ENCODE measurements around the gene PLEKHG5.

The PLEKHG5 gene

DNA sequence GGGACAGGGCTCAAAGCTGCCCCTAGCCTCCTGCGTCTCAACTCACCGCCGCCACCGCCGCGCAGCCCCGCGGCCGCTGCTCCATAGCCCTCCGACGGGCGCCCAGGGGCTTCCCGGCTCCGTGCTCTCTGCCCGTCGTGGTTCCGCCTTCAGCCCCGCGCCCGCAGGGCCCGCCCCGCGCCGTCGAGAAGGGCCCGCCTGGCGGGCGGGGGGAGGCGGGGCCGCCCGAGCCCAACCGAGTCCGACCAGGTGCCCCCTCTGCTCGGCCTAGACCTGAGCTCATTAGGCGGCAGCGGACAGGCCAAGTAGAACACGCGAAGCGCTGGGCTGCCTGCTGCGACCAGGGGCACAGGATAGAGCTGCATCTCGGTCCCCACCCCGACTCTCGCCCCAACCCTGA lies 25.4 kb downstream of the PLEKHG5 start, which contains the start of gene TNFRSF25:
TSS of gene TNFRSF25 (minus strand) at position 151 of the 400 bp plus-strand sequence. CDS start at position 85, 66 bp downstream.
- H3K27ac ChIP-seq (replicated peaks; ENCODE audit: low read length), result no peak within 1 kb of the TSS
- DNase-seq (ENCODE audit: low spot score), result no peak
- H3K18ac ChIP-seq (ENCODE audit: low read length), result peak within 1 kb of the TSS; percentile 93
- H4K91ac ChIP-seq (ENCODE audit: low read depth, low read length, poor library complexity), result no peak within 1 kb of the TSS
- peak within 1 kb of the TSS; percentile 85 for H3K23ac ChIP-seq (ENCODE audit: low read depth, low read length, poor library complexity)
- H2BK120ac ChIP-seq (ENCODE audit: low read depth, low read length), result no peak within 1 kb of the TSS
- peak within 1 kb of the TSS; percentile 11 for H3K4me2 ChIP-seq (ENCODE audit: insufficient read depth, low read length, poor library complexity, severe bottlenecking)
- H3K4me3 ChIP-seq (ENCODE audit: low read length in 2 of 2), result no peak within 1 kb of the TSS
- H3K4me1 ChIP-seq (ENCODE audit: control insufficient read depth in 2 of 2, insufficient read depth in 1 of 2, low read depth in 1 of 2, low read length in 2 of 2), result peaks cover 0 to 3% of the 10 kb centered on the region in 2 donors
- H3K14ac ChIP-seq (ENCODE audit: low read length), result peak within 1 kb of the TSS; percentile 89
- H3K27me3 ChIP-seq (ENCODE audit: control insufficient read depth in 3 of 3, insufficient read depth in 3 of 3, low read depth in 1 of 3, low read length in 3 of 3), result peaks cover 0 to 11% (median 0%) of the 10 kb centered on the region in 3 experiments
- peaks cover 0 to 3% of the 10 kb centered on the region in 2 donors for H3K9me3 ChIP-seq (replicated peaks in 1 of 2; ENCODE audit: control insufficient read depth in 2 of 2, insufficient read depth in 1 of 2, low read depth in 1 of 2, low read length in 2 of 2)
- no peak within 1 kb of the TSS for H2AFZ ChIP-seq (ENCODE audit: low read length)
- H3K36me3 ChIP-seq (replicated peaks in 1 of 2; ENCODE audit: control insufficient read depth in 2 of 2, insufficient read depth in 2 of 2, low read length in 2 of 2), result peaks cover 27 to 64% of the 10 kb centered on the region in 2 donors
- WGBS, 2 donors (ENCODE audit: extremely low coverage in 2 of 2, insufficient read length in 2 of 2, insufficient replicate concordance in 1 of 2), result no CpG with 5 or more reads among the region's 43 CpGs
- no peak within 1 kb of the TSS for H3K4ac ChIP-seq (ENCODE audit: low read length)
- peak within 1 kb of the TSS; percentile 75 for H2AK5ac ChIP-seq (ENCODE audit: low read depth, low read length)
- H2BK12ac ChIP-seq (ENCODE audit: low read length), result no peak within 1 kb of the TSS
- H3K79me1 ChIP-seq (ENCODE audit: low read depth, low read length), result no peaks in the 10 kb centered on the region
- peak within 1 kb of the TSS; percentile 21 for H3K9ac ChIP-seq (ENCODE audit: low read depth, low read length, poor library complexity)
- no peak within 1 kb of the TSS for H2BK15ac ChIP-seq (ENCODE audit: low read length)
- H4K8ac ChIP-seq (ENCODE audit: low read depth, low read length), result no peak within 1 kb of the TSS
- H2BK5ac ChIP-seq (ENCODE audit: low read length), result peak within 1 kb of the TSS; percentile 24

DNA sequence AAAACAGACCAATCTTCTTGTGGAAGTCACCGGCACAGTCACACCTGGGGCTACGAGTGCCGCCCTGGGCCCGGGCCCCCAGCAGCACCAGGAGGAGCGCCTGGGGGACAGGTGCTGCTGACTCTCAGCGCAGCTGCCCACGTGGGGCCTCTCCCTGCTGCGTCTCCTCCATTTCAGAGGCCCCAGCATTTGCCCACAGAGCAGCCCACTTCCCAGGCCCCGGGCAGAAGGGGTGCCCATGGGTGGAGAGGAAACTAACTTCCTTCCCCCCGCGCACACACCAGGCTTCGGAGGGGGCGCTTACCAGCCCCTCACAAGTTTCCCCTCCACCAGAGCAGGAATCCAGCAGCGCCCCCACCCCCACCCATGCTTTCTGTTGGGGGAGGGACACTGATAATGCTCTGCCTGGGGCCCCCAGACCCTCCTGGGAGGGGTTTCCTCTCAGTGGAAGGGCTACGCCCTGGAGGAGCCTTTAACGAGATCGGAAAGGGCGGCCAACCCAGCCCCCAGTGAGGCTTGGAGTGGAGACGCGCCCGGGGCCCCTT lies 25.9 kb downstream of the PLEKHG5 start:
- no peak overlapping the region for H2BK15ac ChIP-seq (ENCODE audit: low read length)

GRCh38 chr1:6464915-6465314 lies 26.6 kb downstream of the PLEKHG5 start:
- no peak overlapping the region for H2BK5ac ChIP-seq (ENCODE audit: low read length)
- H3K27me3 ChIP-seq (ENCODE audit: control insufficient read depth in 3 of 3, insufficient read depth in 3 of 3, low read depth in 1 of 3, low read length in 3 of 3), result peaks cover 0 to 11% (median 0%) of the 10 kb centered on the region in 3 experiments
- H2BK15ac ChIP-seq (ENCODE audit: low read length), result no peak overlapping the region
- peaks cover 0 to 3% of the 10 kb centered on the region in 2 donors for H3K9me3 ChIP-seq (replicated peaks in 1 of 2; ENCODE audit: control insufficient read depth in 2 of 2, insufficient read depth in 1 of 2, low read depth in 1 of 2, low read length in 2 of 2)
- H4K8ac ChIP-seq (ENCODE audit: low read depth, low read length), result no peak overlapping the region
- no peak overlapping the region for H3K4me2 ChIP-seq (ENCODE audit: insufficient read depth, low read length, poor library complexity, severe bottlenecking)
- no peak overlapping the region for H2AFZ ChIP-seq (ENCODE audit: low read length)
- peak overlapping the region; percentile 85 for H3K23ac ChIP-seq (ENCODE audit: low read depth, low read length, poor library complexity)
- no peak overlapping the region for H3K14ac ChIP-seq (ENCODE audit: low read length)
- H3K36me3 ChIP-seq (replicated peaks in 1 of 2; ENCODE audit: control insufficient read depth in 2 of 2, insufficient read depth in 2 of 2, low read length in 2 of 2), result peaks cover 21 to 58% of the 10 kb centered on the region in 2 donors
- H3K9ac ChIP-seq (ENCODE audit: low read depth, low read length, poor library complexity), result no peak overlapping the region
- peaks cover 3% of the 10 kb centered on the region for H3K79me1 ChIP-seq (ENCODE audit: low read depth, low read length)
- no peak for DNase-seq (ENCODE audit: low spot score)
- no peak overlapping the region for H2BK120ac ChIP-seq (ENCODE audit: low read depth, low read length)
- WGBS, 2 donors (ENCODE audit: extremely low coverage in 2 of 2, insufficient read length in 2 of 2, insufficient replicate concordance in 1 of 2), result no CpG with 5 or more reads among the region's 5 CpGs
- H2AK5ac ChIP-seq (ENCODE audit: low read depth, low read length), result no peak overlapping the region
- no peak overlapping the region for H2BK12ac ChIP-seq (ENCODE audit: low read length)
- no peak overlapping the region for H4K91ac ChIP-seq (ENCODE audit: low read depth, low read length, poor library complexity)
- H3K27ac ChIP-seq (replicated peaks; ENCODE audit: low read length), result no peak overlapping the region
- no peak overlapping the region for H3K4ac ChIP-seq (ENCODE audit: low read length)
- H3K4me3 ChIP-seq (ENCODE audit: low read length in 2 of 2), result no peak overlapping the region
- peaks cover 0 to 3% of the 10 kb centered on the region in 2 donors for H3K4me1 ChIP-seq (ENCODE audit: control insufficient read depth in 2 of 2, insufficient read depth in 1 of 2, low read depth in 1 of 2, low read length in 2 of 2)
- H3K18ac ChIP-seq (ENCODE audit: low read length), result peak overlapping the region; percentile 38

More for the DNA sequence above, 25.9 kb downstream of the PLEKHG5 start:
- Histone ChIP-seq H2AK5ac (ENCODE audit: low read depth, low read length) (peak overlapping the region; percentile 75), H2BK120ac (ENCODE audit: low read depth, low read length) (no peak overlapping the region), H3K27ac (replicated peaks; ENCODE audit: low read length) (no peak overlapping the region), H3K4me3 (ENCODE audit: low read length in 2 of 2) (no peak overlapping the region), H4K8ac (ENCODE audit: low read depth, low read length) (no peak overlapping the region), H2AFZ (ENCODE audit: low read length) (no peak overlapping the region), H3K4me1 (ENCODE audit: control insufficient read depth in 2 of 2, insufficient read depth in 1 of 2, low read depth in 1 of 2, low read length in 2 of 2) (peaks cover 0 to 3% of the 10 kb centered on the region in 2 donors), H3K18ac (ENCODE audit: low read length) (peak overlapping the region; percentile 93), H2BK12ac (ENCODE audit: low read length) (no peak overlapping the region), H3K4me2 (ENCODE audit: insufficient read depth, low read length, poor library complexity, severe bottlenecking) (no peak overlapping the region), H3K27me3 (ENCODE audit: control insufficient read depth in 3 of 3, insufficient read depth in 3 of 3, low read depth in 1 of 3, low read length in 3 of 3) (peaks cover 0 to 11% (median 0%) of the 10 kb centered on the region in 3 experiments), H3K23ac (ENCODE audit: low read depth, low read length, poor library complexity) (peak overlapping the region; percentile 85), H4K91ac (ENCODE audit: low read depth, low read length, poor library complexity) (no peak overlapping the region), H3K79me1 (ENCODE audit: low read depth, low read length) (peaks cover 3% of the 10 kb centered on the region), H3K9ac (ENCODE audit: low read depth, low read length, poor library complexity) (no peak overlapping the region), H3K4ac (ENCODE audit: low read length) (no peak overlapping the region), H3K9me3 (replicated peaks in 1 of 2; ENCODE audit: control insufficient read depth in 2 of 2, insufficient read depth in 1 of 2, low read depth in 1 of 2, low read length in 2 of 2) (peaks cover 0 to 3% of the 10 kb centered on the region in 2 donors), H3K14ac (ENCODE audit: low read length) (peak overlapping the region; percentile 89), H3K36me3 (replicated peaks in 1 of 2; ENCODE audit: control insufficient read depth in 2 of 2, insufficient read depth in 2 of 2, low read length in 2 of 2) (peaks cover 27 to 64% of the 10 kb centered on the region in 2 donors), H2BK5ac (ENCODE audit: low read length) (no peak overlapping the region)
- DNase-seq (ENCODE audit: low spot score), result no peak
- WGBS, 2 donors (ENCODE audit: extremely low coverage in 2 of 2, insufficient read length in 2 of 2, insufficient replicate concordance in 1 of 2), result no CpG with 5 or more reads among the region's 21 CpGs

DNA sequence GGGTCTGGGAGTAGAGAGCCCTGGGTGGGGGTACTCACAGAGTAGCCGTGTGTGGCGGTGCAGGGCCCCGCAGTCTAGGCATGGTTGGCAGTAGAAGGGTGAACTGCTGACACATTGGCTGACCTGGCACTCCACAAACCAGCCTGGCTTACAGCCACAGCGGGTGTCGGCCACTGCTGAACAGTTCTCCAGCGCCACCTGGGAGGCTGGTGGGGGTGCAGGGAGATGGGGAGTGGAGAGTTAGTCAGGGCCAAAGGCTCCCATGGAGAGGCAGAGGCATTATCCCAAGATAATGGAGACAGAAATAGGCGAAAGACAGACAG lies 27.0 kb downstream of the PLEKHG5 start:
- peaks cover 0 to 11% (median 0%) of the 10 kb centered on the region in 3 experiments for H3K27me3 ChIP-seq (ENCODE audit: control insufficient read depth in 3 of 3, insufficient read depth in 3 of 3, low read depth in 1 of 3, low read length in 3 of 3)
- no peak overlapping the region for H2BK5ac ChIP-seq (ENCODE audit: low read length)
- H3K14ac ChIP-seq (ENCODE audit: low read length), result no peak overlapping the region
- no peak overlapping the region for H3K4me2 ChIP-seq (ENCODE audit: insufficient read depth, low read length, poor library complexity, severe bottlenecking)
- no peak overlapping the region for H3K18ac ChIP-seq (ENCODE audit: low read length)
- no peak overlapping the region for H4K8ac ChIP-seq (ENCODE audit: low read depth, low read length)
- H4K91ac ChIP-seq (ENCODE audit: low read depth, low read length, poor library complexity), result no peak overlapping the region
- no CpG with 5 or more reads among the region's 7 CpGs for WGBS, 2 donors (ENCODE audit: extremely low coverage in 2 of 2, insufficient read length in 2 of 2, insufficient replicate concordance in 1 of 2)
- H2AFZ ChIP-seq (ENCODE audit: low read length), result no peak overlapping the region
- no peak overlapping the region for H3K4me3 ChIP-seq (ENCODE audit: low read length in 2 of 2)
- H3K4ac ChIP-seq (ENCODE audit: low read length), result no peak overlapping the region
- H3K23ac ChIP-seq (ENCODE audit: low read depth, low read length, poor library complexity), result no peak overlapping the region
- H3K79me1 ChIP-seq (ENCODE audit: low read depth, low read length), result peaks cover 3% of the 10 kb centered on the region
- no peak for DNase-seq (ENCODE audit: low spot score)
- no peak overlapping the region for H2BK120ac ChIP-seq (ENCODE audit: low read depth, low read length)
- no peak overlapping the region for H3K27ac ChIP-seq (replicated peaks; ENCODE audit: low read length)
- H2BK12ac ChIP-seq (ENCODE audit: low read length), result no peak overlapping the region
- peaks cover 18 to 53% of the 10 kb centered on the region in 2 donors for H3K36me3 ChIP-seq (replicated peaks in 1 of 2; ENCODE audit: control insufficient read depth in 2 of 2, insufficient read depth in 2 of 2, low read length in 2 of 2)
- no peak overlapping the region for H2AK5ac ChIP-seq (ENCODE audit: low read depth, low read length)
- H2BK15ac ChIP-seq (ENCODE audit: low read length), result no peak overlapping the region
- H3K4me1 ChIP-seq (ENCODE audit: control insufficient read depth in 2 of 2, insufficient read depth in 1 of 2, low read depth in 1 of 2, low read length in 2 of 2), result peaks cover 0 to 3% of the 10 kb centered on the region in 2 donors
- H3K9me3 ChIP-seq (replicated peaks in 1 of 2; ENCODE audit: control insufficient read depth in 2 of 2, insufficient read depth in 1 of 2, low read depth in 1 of 2, low read length in 2 of 2), result peaks cover 0 to 3% of the 10 kb centered on the region in 2 donors
- no peak overlapping the region for H3K9ac ChIP-seq (ENCODE audit: low read depth, low read length, poor library complexity)

Data from neuronal stem cell (in vitro differentiated cells).